Measurements from ENCODE around the gene SLC66A3. TPM values are rescaled to one million over a fixed set of nuclear protein-coding genes. Genes with fewer than 3 reads are reported as not detected.
A peak's percentile ranks its signal among the peaks of the same experiment; 100 is the strongest.

SLC66A3 gene
- total RNA-seq, 1 donor from 2014 or later = 14.3 TPM

DNA sequence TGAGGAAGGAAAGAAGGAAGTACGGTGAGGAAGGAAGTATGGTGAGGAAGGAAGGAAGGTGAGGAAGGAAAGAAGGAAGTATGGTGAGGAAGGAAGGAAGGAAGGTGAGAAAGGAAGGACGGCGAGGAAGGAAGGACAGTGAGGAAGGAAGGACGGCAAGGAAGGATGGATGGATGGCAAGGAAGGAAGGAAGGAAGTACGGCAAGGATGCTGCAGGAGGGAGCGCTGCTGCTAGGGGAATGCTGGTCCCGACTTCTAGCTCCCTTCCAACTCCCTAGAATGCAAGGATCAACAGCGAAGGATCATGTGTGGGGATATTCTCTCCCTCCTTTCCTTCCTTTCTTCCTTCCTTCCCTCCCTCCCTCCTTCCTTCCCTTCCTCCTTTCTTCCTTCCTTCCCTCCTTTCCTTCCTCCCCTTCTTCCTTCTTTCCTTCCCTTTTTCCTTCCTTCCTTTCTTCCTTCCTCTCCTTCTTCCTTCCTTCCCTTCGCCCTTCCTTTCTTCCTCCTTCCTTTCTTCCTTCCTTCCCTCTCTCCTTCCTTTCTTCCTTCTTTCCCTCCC, 42.3 kb upstream of the SLC66A3 start:
- peaks cover 12% of the 10 kb centered on the region for H3K9me3 Mint-ChIP-seq (ENCODE audit: unreplicated experiment)
- no peak overlapping the region for H2AFZ ChIP-seq (ENCODE audit: low read depth, low read length)
- peak; percentile 17 for FAIRE-seq

DNA sequence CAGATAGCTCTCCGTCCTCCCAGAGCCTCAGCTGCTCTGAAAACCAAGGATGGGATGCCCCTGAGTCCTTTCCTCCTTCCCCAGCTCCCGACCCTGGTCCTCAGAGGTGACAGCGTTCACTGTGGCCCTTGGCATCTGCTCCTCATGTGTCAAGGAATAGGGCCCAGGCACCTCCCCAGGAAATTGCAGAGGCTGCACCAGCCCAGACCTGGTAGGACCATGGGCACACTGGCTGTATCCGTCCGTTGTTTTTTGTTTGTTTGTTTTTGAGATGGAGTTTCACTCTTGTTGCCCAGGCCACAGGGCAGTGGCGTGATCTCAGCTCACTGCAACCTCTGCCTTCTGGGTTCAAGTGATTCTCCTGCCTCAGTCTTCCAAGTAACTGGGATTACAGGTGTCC, 37.5 kb upstream of the SLC66A3 start:
- no peak overlapping the region for H3K4me3 Mint-ChIP-seq (ENCODE audit: unreplicated experiment)
- peaks cover 4% of the 10 kb centered on the region for H3K9me3 Mint-ChIP-seq (ENCODE audit: unreplicated experiment)
- H3K27me3 Mint-ChIP-seq (ENCODE audit: low read depth, unreplicated experiment) = peaks cover 24% of the 10 kb centered on the region
- no peaks in the 10 kb centered on the region for H3K9me3 ChIP-seq (ENCODE audit: insufficient read depth, low read depth, low read length)
- no peak overlapping the region for H3K4me2 ChIP-seq (ENCODE audit: low read length)
- peaks cover 13% of the 10 kb centered on the region for H3K4me1 Mint-ChIP-seq (ENCODE audit: low read depth, unreplicated experiment)
- H3K27ac ChIP-seq (ENCODE audit: low read depth, low read length) = no peak overlapping the region
- H2AFZ ChIP-seq (ENCODE audit: low read depth, low read length) = no peak overlapping the region
- no peak overlapping the region for H3K9ac ChIP-seq (ENCODE audit: low read length)
- FAIRE-seq (no peak), DNase-seq (ENCODE audit: low read depth) (no peak)
- no peaks in the 10 kb centered on the region for H3K36me3 ChIP-seq (ENCODE audit: insufficient read depth, low read length)
- H3K4me1 ChIP-seq (ENCODE audit: insufficient read depth, low read length) = peaks cover 3% of the 10 kb centered on the region
- TF ChIP-seq, protein P1, sequence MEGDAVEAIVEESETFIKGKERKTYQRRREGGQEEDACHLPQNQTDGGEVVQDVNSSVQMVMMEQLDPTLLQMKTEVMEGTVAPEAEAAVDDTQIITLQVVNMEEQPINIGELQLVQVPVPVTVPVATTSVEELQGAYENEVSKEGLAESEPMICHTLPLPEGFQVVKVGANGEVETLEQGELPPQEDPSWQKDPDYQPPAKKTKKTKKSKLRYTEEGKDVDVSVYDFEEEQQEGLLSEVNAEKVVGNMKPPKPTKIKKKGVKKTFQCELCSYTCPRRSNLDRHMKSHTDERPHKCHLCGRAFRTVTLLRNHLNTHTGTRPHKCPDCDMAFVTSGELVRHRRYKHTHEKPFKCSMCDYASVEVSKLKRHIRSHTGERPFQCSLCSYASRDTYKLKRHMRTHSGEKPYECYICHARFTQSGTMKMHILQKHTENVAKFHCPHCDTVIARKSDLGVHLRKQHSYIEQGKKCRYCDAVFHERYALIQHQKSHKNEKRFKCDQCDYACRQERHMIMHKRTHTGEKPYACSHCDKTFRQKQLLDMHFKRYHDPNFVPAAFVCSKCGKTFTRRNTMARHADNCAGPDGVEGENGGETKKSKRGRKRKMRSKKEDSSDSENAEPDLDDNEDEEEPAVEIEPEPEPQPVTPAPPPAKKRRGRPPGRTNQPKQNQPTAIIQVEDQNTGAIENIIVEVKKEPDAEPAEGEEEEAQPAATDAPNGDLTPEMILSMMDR (IDR thresholded peaks at IDR 0.05; ENCODE audit: insufficient read depth, low read depth, low read length) = no peak
- no peak for TF ChIP-seq EZH2 (IDR thresholded peaks at IDR 0.05; ENCODE audit: insufficient read depth, low read length)
- peaks cover 6% of the 10 kb centered on the region for H3K27me3 ChIP-seq (ENCODE audit: insufficient read depth, low read length)
- H3K27ac Mint-ChIP-seq (ENCODE audit: unreplicated experiment) = no peak overlapping the region
- no peaks in the 10 kb centered on the region for H3K79me2 ChIP-seq (ENCODE audit: insufficient read depth, low read length)
- no peak overlapping the region for H3K4me3 ChIP-seq (ENCODE audit: insufficient read depth, low read depth, low read length)
- no peaks in the 10 kb centered on the region for H4K20me1 ChIP-seq (ENCODE audit: insufficient read depth, low read length)
- no peaks in the 10 kb centered on the region for H3K36me3 Mint-ChIP-seq (ENCODE audit: low read depth, unreplicated experiment)

More for the DNA sequence above, 42.3 kb upstream of the SLC66A3 start:
- H3K79me2 ChIP-seq (ENCODE audit: insufficient read depth, low read length) = no peaks in the 10 kb centered on the region
- TF ChIP-seq, protein P1 (IDR thresholded peaks at IDR 0.05; ENCODE audit: insufficient read depth, low read depth, low read length) = no peak
- TF ChIP-seq EZH2 (IDR thresholded peaks at IDR 0.05; ENCODE audit: insufficient read depth, low read length) = no peak
- no peaks in the 10 kb centered on the region for H3K9me3 ChIP-seq (ENCODE audit: insufficient read depth, low read depth, low read length)
- Mint-ChIP-seq H3K27ac (ENCODE audit: unreplicated experiment) (no peak overlapping the region), H3K4me1 (ENCODE audit: low read depth, unreplicated experiment) (no peaks in the 10 kb centered on the region), H3K36me3 (ENCODE audit: low read depth, unreplicated experiment) (no peaks in the 10 kb centered on the region), H3K4me3 (ENCODE audit: unreplicated experiment) (no peak overlapping the region), H3K27me3 (ENCODE audit: low read depth, unreplicated experiment) (peaks cover 25% of the 10 kb centered on the region)
- H3K27me3 ChIP-seq (ENCODE audit: insufficient read depth, low read length) = peaks cover 6% of the 10 kb centered on the region
- no peak overlapping the region for H3K4me2 ChIP-seq (ENCODE audit: low read length)
- no peak overlapping the region for H3K4me3 ChIP-seq (ENCODE audit: insufficient read depth, low read depth, low read length)
- no peak overlapping the region for H3K27ac ChIP-seq (ENCODE audit: low read depth, low read length)
- no peak overlapping the region for H3K9ac ChIP-seq (ENCODE audit: low read length)
- no peak for DNase-seq (ENCODE audit: low read depth)
- H3K36me3 ChIP-seq (ENCODE audit: insufficient read depth, low read length) = no peaks in the 10 kb centered on the region
- no peaks in the 10 kb centered on the region for H4K20me1 ChIP-seq (ENCODE audit: insufficient read depth, low read length)
- H3K4me1 ChIP-seq (ENCODE audit: insufficient read depth, low read length) = no peaks in the 10 kb centered on the region

DNA sequence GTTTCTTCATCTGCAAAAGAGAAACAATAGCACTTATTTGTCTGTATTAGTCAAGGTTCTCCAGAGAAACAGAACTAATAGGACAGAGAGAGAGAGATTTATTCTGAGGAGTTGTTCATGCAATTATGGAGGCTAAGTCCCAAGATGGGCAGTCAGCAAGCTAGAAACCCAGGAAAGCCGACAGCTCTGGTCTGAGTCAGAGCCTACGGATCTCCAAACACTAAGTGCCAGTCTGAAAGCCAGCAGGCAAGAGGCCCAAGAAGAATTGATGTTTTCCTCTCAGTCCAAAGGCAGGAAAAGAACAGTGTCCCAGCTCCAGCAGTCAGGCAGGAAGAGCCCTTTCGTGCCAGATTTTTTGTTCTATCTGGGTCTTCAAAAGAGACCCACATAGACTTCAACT, 36.5 kb upstream of the SLC66A3 start:
- peaks cover 6% of the 10 kb centered on the region for H3K27me3 ChIP-seq (ENCODE audit: insufficient read depth, low read length)
- DNase-seq (ENCODE audit: low read depth) = no peak
- no peak overlapping the region for H2AFZ ChIP-seq (ENCODE audit: low read depth, low read length)
- no peak overlapping the region for H3K27ac Mint-ChIP-seq (ENCODE audit: unreplicated experiment)
- H3K9me3 Mint-ChIP-seq (ENCODE audit: unreplicated experiment) = peaks cover 2% of the 10 kb centered on the region
- H3K9me3 ChIP-seq (ENCODE audit: insufficient read depth, low read depth, low read length) = no peaks in the 10 kb centered on the region
- H3K4me3 Mint-ChIP-seq (ENCODE audit: unreplicated experiment) = no peak overlapping the region
- FAIRE-seq = no peak
- no peaks in the 10 kb centered on the region for H4K20me1 ChIP-seq (ENCODE audit: insufficient read depth, low read length)
- H3K4me1 ChIP-seq (ENCODE audit: insufficient read depth, low read length) = peaks cover 3% of the 10 kb centered on the region
- H3K4me2 ChIP-seq (ENCODE audit: low read length) = no peak overlapping the region
- TF ChIP-seq, protein P1 (IDR thresholded peaks at IDR 0.05; ENCODE audit: insufficient read depth, low read depth, low read length) = no peak
- TF ChIP-seq EZH2 (IDR thresholded peaks at IDR 0.05; ENCODE audit: insufficient read depth, low read length) = no peak
- H3K9ac ChIP-seq (ENCODE audit: low read length) = no peak overlapping the region
- no peaks in the 10 kb centered on the region for H3K79me2 ChIP-seq (ENCODE audit: insufficient read depth, low read length)
- no peak overlapping the region for H3K4me3 ChIP-seq (ENCODE audit: insufficient read depth, low read depth, low read length)
- H3K27ac ChIP-seq (ENCODE audit: low read depth, low read length) = no peak overlapping the region
- H3K4me1 Mint-ChIP-seq (ENCODE audit: low read depth, unreplicated experiment) = peaks cover 13% of the 10 kb centered on the region
- no peaks in the 10 kb centered on the region for H3K36me3 Mint-ChIP-seq (ENCODE audit: low read depth, unreplicated experiment)
- peaks cover 28% of the 10 kb centered on the region for H3K27me3 Mint-ChIP-seq (ENCODE audit: low read depth, unreplicated experiment)
- H3K36me3 ChIP-seq (ENCODE audit: insufficient read depth, low read length) = no peaks in the 10 kb centered on the region

Data from astrocyte (in vitro differentiated cells and primary cell).